HepG2 (cell line): ENCODE results near the gene HLA-DOA. TPM values are rescaled to one million over a fixed set of nuclear protein-coding genes. Genes with fewer than 3 reads are reported as not detected.

Source experiments
- ADNP ChIP-seq: sonication (generic); formaldehyde crosslinking; IDR thresholded peaks from 2 replicates; pipeline ENCODE4 v1.4.0; 2020; ENCODE audit warnings: missing genetic modification reagents
- AHR ChIP-seq: IDR thresholded peaks from 2 replicates; pipeline ENCODE4 v1.6.1; 2018; ENCODE audit warnings: missing genetic modification reagents, missing compliant biosample characterization
- CBFB ChIP-seq: sonication (generic); formaldehyde crosslinking; IDR thresholded peaks from 2 replicates; pipeline ENCODE4 v1.4.0; 2020; ENCODE audit warnings: missing genetic modification reagents
- CHCHD3 ChIP-seq: sonication (generic); formaldehyde crosslinking; IDR thresholded peaks from 2 replicates; pipeline ENCODE4 v1.8.0; 2022; ENCODE audit warnings: mild to moderate bottlenecking, missing genetic modification reagents, moderate library complexity
- DNMT1 ChIP-seq: sonication (generic); formaldehyde crosslinking; IDR thresholded peaks from 2 replicates; pipeline ENCODE4 v1.5.1; 2020; ENCODE audit warnings: mild to moderate bottlenecking, missing genetic modification reagents
- GABPB1 ChIP-seq: IDR thresholded peaks from 2 replicates; pipeline ENCODE4 v1.6.1; 2016; ENCODE audit warnings: mild to moderate bottlenecking, missing genetic modification reagents, moderate library complexity, missing compliant biosample characterization
- GPBP1L1 ChIP-seq: sonication (generic); formaldehyde crosslinking; IDR thresholded peaks from 2 replicates; pipeline ENCODE4 v1.5.0; 2020; ENCODE audit warnings: mild to moderate bottlenecking, missing genetic modification reagents
- GPN1 ChIP-seq: sonication (generic); formaldehyde crosslinking; IDR thresholded peaks from 2 replicates; pipeline ENCODE4 v1.5.1; 2020; ENCODE audit warnings: missing genetic modification reagents, borderline replicate concordance
- HDAC6 ChIP-seq: fragments of 200-600 bp; sonication (generic); IDR thresholded peaks from 2 replicates; pipeline ENCODE4 v1.7.0; 2017; ENCODE audit warnings: mild to moderate bottlenecking, antibody characterized with exemption, low read length, low read depth
- HHEX ChIP-seq: IDR thresholded peaks from 2 replicates; pipeline ENCODE4 v1.6.1; 2016; ENCODE audit warnings: control low read depth
- HNRNPH1 ChIP-seq: fragments of 200-400 bp; formaldehyde crosslinking; optimal IDR thresholded peaks from 2 replicates; pipeline ENCODE3; 2017; ENCODE audit warnings: mild to moderate bottlenecking, low read depth, low read length
- KAT2B ChIP-seq: fragments of 150-350 bp; IDR thresholded peaks from 2 replicates; pipeline ENCODE4 v1.6.1; 2014; ENCODE audit warnings: low read depth, low read length, borderline replicate concordance
- KLF12 ChIP-seq: sonication (generic); formaldehyde crosslinking; IDR thresholded peaks from 2 replicates; pipeline ENCODE4 v1.4.0; 2020; ENCODE audit warnings: missing genetic modification reagents, borderline replicate concordance
- LRRFIP1 ChIP-seq: sonication (generic); formaldehyde crosslinking; conservative IDR thresholded peaks from 2 replicates; pipeline ENCODE4 v1.4.0; 2020; ENCODE audit warnings: missing genetic modification reagents
- MED1 ChIP-seq: sonication (generic); formaldehyde crosslinking; IDR thresholded peaks from 2 replicates; pipeline ENCODE4 v1.4.0; 2020; ENCODE audit warnings: missing genetic modification reagents
- MEIS2 ChIP-seq: sonication (generic); formaldehyde crosslinking; IDR thresholded peaks from 2 replicates; pipeline ENCODE4 v1.9.0; 2021; ENCODE audit warnings: mild to moderate bottlenecking, missing genetic modification reagents
- MLLT10 ChIP-seq: sonication (generic); formaldehyde crosslinking; IDR thresholded peaks from 2 replicates; pipeline ENCODE4 v1.4.0; 2020; ENCODE audit warnings: missing genetic modification reagents
- MXD3 ChIP-seq: IDR thresholded peaks from 2 replicates; pipeline ENCODE4 v1.6.1; 2016; ENCODE audit warnings: mild to moderate bottlenecking, missing biosample characterization, missing genetic modification reagents
- SMAD3 ChIP-seq: sonication (generic); formaldehyde crosslinking; IDR thresholded peaks from 2 replicates; pipeline ENCODE4 v1.4.0; 2020; ENCODE audit warnings: missing genetic modification reagents
- TBL1XR1 ChIP-seq: fragments of 150-350 bp; IDR thresholded peaks from 2 replicates; pipeline ENCODE4 v1.6.1; 2014; ENCODE audit warnings: borderline replicate concordance, low read length; ENCODE audit not compliant: partially characterized antibody
- TBP ChIP-seq: sonication (generic); formaldehyde crosslinking; IDR thresholded peaks from 2 replicates; pipeline ENCODE4 v1.5.0; 2020; ENCODE audit warnings: missing genetic modification reagents
- TP53 ChIP-seq: sonication (generic); formaldehyde crosslinking; conservative IDR thresholded peaks from 2 replicates; pipeline ENCODE4 v1.4.0; 2020; ENCODE audit warnings: missing genetic modification reagents
- ZNF484 ChIP-seq: sonication (generic); formaldehyde crosslinking; IDR thresholded peaks from 2 replicates; pipeline ENCODE4 v1.5.1; 2020; ENCODE audit warnings: mild to moderate bottlenecking, low read depth, missing genetic modification reagents, borderline replicate concordance
- ZNF549 ChIP-seq: sonication (generic); formaldehyde crosslinking; IDR thresholded peaks from 2 replicates; pipeline ENCODE4 v1.5.0; 2020; ENCODE audit warnings: missing genetic modification reagents
- ZNF672 ChIP-seq: sonication (generic); formaldehyde crosslinking; IDR thresholded peaks from 2 replicates; pipeline ENCODE4 v1.8.1; 2022; ENCODE audit warnings: missing genetic modification reagents
- ZNF780A ChIP-seq: sonication (generic); formaldehyde crosslinking; IDR thresholded peaks from 2 replicates; pipeline ENCODE4 v1.8.0; 2022; ENCODE audit warnings: mild to moderate bottlenecking, missing genetic modification reagents, moderate library complexity
- ZNF782 ChIP-seq: sonication (generic); formaldehyde crosslinking; IDR thresholded peaks from 2 replicates; pipeline ENCODE4 v1.4.0; 2020; ENCODE audit warnings: missing genetic modification reagents, mild to moderate bottlenecking, borderline replicate concordance
- ZSCAN9 ChIP-seq: IDR thresholded peaks from 2 replicates; pipeline ENCODE4 v1.6.1; 2016; ENCODE audit warnings: borderline replicate concordance
- polyA plus RNA-seq, 8 experiments: library from polyadenylated mRNA; depleted of rRNA in 3 of 8; stranded (reverse) in 7 of 8; unstranded in 1 of 8; fragments of >200 nt; fragmentation: Illumina TruSeq in 4 of 8; extraction: Trizol in 4 of 8; gene quantifications; 2 replicates each; pipeline versions ENCODE4 v1.2.1 to v1.2.3, GENCODE V29; 2011 to 2016; ENCODE audit warnings: low read depth in 4 of 8, missing spikeins in 1 of 8, mixed read lengths in 1 of 8; ENCODE audit not compliant: insufficient read depth in 1 of 8
- total RNA-seq, 5 experiments: library from RNA; depleted of rRNA; stranded (reverse); fragments of >200 nt; fragmentation: Illumina TruSeq; extraction: Trizol; gene quantifications; 2 replicates each; pipeline ENCODE4 v1.2.3, GENCODE V29; 2016; ENCODE audit warnings: low read depth in 1 of 5

HLA-DOA gene
- total and polyA plus RNA-seq, 2 of the 13 experiments (the other 11 are each of a cell fraction or from before 2014, with no cell fraction given): 0.03 to 0.09 TPM

GRCh38 chr6:32970413-32971241 lies 38.8 kb downstream of the HLA-DOA start (continued):
- 0 out of 2 replicates have a peak, but pooled peaks have one; percentile 12 for TF ChIP-seq CHCHD3 (CRISPR knock-in tag)
- no peak for TF ChIP-seq MXD3 (CRISPR knock-in tag)
- TF ChIP-seq ZSCAN9 (CRISPR knock-in tag): no peak
- TF ChIP-seq ZNF484 (CRISPR knock-in tag): no peak
- TF ChIP-seq ZNF672 (CRISPR knock-in tag): no peak
- TF ChIP-seq ADNP (CRISPR knock-in tag): no peak
- 0 out of 2 replicates have a peak, but pooled peaks have one; percentile 10 for TF ChIP-seq KLF12 (CRISPR knock-in tag)
- TF ChIP-seq HNRNPH1: peak; percentile 65
- no peak for TF ChIP-seq CBFB (CRISPR knock-in tag)
- TF ChIP-seq KAT2B: no peak
- TF ChIP-seq TBL1XR1: peak; percentile 45
- no peak for TF ChIP-seq TP53 (CRISPR knock-in tag)
- no peak for TF ChIP-seq TBP (CRISPR knock-in tag)
- no peak for TF ChIP-seq MEIS2 (CRISPR knock-in tag)
- TF ChIP-seq ZNF782: 0 out of 2 replicates have a peak, but pooled peaks have one; percentile 37
- TF ChIP-seq MLLT10 (CRISPR knock-in tag): 0 out of 2 replicates have a peak, but pooled peaks have one; percentile 8
- TF ChIP-seq LRRFIP1: no peak
- no peak for TF ChIP-seq GPN1 (CRISPR knock-in tag)
- no peak for TF ChIP-seq HDAC6
- TF ChIP-seq SMAD3: 0 out of 2 replicates have a peak, but pooled peaks have one; percentile 30
- TF ChIP-seq GABPB1: no peak
- no peak for TF ChIP-seq ZNF549 (CRISPR knock-in tag)
- TF ChIP-seq MED1 (CRISPR knock-in tag): no peak; the same call in 1 of the 2 replicates
- no peak for TF ChIP-seq AHR (CRISPR knock-in tag)
- no peak for TF ChIP-seq HHEX (CRISPR knock-in tag)
- no peak for TF ChIP-seq ZNF780A (CRISPR knock-in tag)
- no peak for TF ChIP-seq GPBP1L1 (CRISPR knock-in tag)
- no peak for TF ChIP-seq DNMT1 (CRISPR knock-in tag)
